Caki2 (cell line): ENCODE measurements around the gene DENR. TPM values are rescaled to one million over a fixed set of nuclear protein-coding genes. Genes with fewer than 3 reads are reported as not detected.
A peak's percentile ranks its signal among the peaks of the same experiment; 100 is the strongest.
"Not testable (repeated sequence)": the region's sequence is repeated elsewhere in the genome, so short reads cannot be mapped to it uniquely, and the experiment has no call there.

Experiments
- DNase-seq: peaks from one replicate; pipeline ENCODE4 v3.0.0-alpha.2; 2015; ENCODE audit warnings: low read depth
- in situ Hi-C: cut with HindIII; loops from 2 replicates; pipeline ENCODE4 v1.10.0; 2016; ENCODE audit warnings: low sequenced_read_pairs, low pct_unique_long_range_greater_than_20kb, mixed read lengths
- total RNA-seq: library from RNA; depleted of rRNA; stranded (reverse); fragments of >200 nt; shearing (Covaris generic); gene quantifications from 2 replicates; pipeline ENCODE4 v1.2.3, GENCODE V29; 2014; ENCODE audit warnings: low replicate concordance

DENR gene
- total RNA-seq, 1 experiment from 2014 or later = 7.3 TPM

- in situ Hi-C loops = no loop called here
Measured at GRCh38 chr12:122732170-122732569, 20.5 kb upstream of the DENR start.

DNA sequence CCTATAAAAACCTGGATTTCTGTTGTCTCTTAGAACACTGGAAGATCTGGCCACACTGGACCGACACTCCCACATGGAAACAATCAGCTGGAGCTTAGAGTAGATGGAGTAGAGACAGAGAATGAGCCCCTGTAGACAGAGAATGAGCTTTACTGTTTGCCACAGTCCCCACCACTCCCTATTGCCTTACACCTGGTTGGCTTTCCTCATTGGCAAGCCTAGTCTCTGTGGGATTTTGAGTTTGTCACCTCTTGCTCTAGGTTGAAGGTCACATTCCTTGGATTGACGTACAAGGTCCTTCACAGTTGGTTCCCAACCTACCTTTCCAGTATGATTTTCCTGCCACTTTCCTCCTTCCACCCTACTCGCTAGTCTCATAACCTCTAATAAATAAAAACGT is 20.0 kb upstream of the DENR start:
- DNase-seq = no peak
- in situ Hi-C loops = no loop called here

More at GRCh38 chr12:122732170-122732569, 20.5 kb upstream of the DENR start:
- DNase-seq = no peak

DNA sequence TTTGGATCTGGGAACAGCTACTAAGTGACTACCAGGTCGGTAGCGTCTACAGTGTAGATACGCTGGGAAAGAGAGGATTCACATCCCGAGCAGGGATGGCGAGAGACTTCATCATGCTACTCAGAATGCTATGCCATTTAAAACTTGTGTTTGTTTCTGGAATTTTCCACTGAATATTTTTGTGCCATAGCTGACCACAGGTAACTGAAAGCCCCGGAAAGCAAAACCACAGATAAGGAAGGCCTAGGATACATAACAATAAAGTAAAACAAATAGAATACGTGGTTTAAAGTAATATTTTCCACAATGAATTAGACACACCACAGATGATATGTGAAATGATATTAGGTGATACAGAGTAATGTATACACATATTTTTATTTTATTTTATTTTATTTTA is 14.1 kb upstream of the DENR start:
- in situ Hi-C loops = no loop called here

DNA sequence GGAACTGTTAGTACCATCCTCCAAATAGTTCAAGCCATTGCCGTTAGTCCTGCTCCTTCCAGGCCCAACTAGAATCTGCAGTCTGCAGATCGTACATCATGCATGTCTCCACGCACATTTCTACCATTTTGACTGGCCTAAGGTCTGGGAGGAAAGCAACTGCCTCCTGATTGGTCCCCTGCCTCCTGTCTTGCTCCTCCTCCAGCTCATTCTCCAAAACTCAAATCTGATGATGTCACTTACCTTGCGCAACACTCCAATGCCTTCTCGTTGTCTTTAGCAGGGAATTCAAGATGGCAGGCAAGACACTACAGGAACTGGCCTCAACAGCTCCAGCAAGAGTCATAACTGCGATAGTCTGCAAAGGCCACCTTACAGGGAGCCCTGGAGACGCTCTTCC is 12.3 kb upstream of the DENR start:
- no peak for DNase-seq
- in situ Hi-C loops = no loop called here

More for the DNA sequence above, 14.1 kb upstream of the DENR start:
- no peak for DNase-seq

DNA sequence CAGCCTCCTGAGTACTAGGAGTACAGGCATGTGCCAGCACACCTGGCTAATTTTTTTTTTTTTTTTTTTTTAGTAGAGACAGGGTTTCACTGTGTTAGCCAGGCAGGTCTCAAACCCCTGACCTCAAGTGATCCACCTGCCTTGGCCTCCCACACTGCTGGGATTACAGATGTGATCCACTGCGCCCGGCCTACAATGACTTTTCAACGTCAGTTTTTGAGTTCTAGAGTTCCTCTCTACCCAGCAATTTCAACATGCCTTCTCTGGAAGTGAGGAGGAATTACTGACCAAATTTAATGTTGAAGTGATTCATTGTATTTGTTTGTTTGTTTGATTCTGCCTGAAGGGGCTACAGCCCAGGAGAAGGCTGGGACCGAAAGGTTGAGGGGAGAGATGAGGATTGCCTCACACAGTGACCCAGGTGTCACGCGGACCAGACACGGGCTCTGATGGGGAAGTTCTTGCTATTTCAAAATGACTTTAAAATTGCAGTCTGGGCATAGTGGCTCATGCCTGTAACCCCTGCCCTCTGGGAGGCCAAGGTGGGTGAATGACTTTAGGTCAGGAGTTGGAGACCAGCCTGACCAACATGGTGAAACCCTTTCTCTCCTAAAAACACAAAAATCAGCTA is 8.6 kb upstream of the DENR start:
- in situ Hi-C loops = no loop called here
- no peak for DNase-seq

- in situ Hi-C loops = no loop called here
- no peak for DNase-seq
Measured at GRCh38 chr12:122747224-122748135, 5.1 kb upstream of the DENR start.

- DNase-seq = no peak
- in situ Hi-C loops = loop anchor here (25.0 kb wide), 1 partner anchor 212 kb away; the partner anchor contains the start of genes KNTC1 and RSRC2
Measured at GRCh38 chr12:122749569-122750332, 2.9 kb upstream of the DENR start.

GRCh38 chr12:122750781-122751515 is 1.7 kb upstream of the DENR start:
- DNase-seq = not testable (repeated sequence)
- in situ Hi-C loops = loop anchor here (25.0 kb wide), 1 partner anchor 214 kb away; the partner anchor contains the start of genes KNTC1 and RSRC2

DNA sequence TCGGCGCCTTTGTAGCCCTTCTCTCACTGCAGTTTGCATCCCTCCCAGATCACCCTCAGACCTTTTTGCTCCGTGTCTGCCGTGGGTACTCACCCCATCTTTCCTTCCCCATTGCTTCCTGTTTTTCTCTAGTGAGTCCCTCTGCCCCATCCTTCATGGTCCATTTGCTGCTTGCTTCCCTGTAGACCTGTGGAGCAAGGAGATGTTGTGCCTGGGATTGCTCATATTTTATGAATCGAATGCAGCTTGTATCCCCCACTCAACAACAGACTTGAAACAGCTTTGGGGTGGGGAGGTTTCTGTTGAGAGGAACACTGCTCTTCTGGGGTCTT is 661 bp downstream of the DENR start:
- no peak for DNase-seq
- in situ Hi-C loops = loop anchor here (25.0 kb wide), 1 partner anchor 216 kb away; the partner anchor contains the start of genes KNTC1 and RSRC2

DNA sequence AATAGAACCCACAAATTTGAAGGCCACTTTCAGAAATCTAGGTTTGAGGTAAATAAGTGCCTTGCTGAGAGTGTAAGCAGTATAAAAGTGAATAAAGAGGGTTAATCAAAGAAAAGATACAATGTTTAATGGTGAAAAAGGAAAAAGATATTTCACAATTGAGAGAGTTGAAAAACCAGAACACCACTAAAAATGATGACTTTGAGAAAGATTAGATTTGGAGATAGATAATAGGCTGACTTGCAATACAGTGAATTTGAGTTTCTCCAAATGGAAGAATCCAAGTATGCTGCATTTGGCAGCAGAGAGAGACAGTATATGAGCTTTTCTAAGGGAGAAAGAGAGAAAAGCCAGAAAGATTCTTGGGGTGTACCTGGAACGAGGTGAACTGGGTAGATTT is 2.2 kb downstream of the DENR start:
- no peak for DNase-seq
- in situ Hi-C loops = loop anchor here (25.0 kb wide), 1 partner anchor 217 kb away; the partner anchor contains the start of genes KNTC1 and RSRC2

DNA sequence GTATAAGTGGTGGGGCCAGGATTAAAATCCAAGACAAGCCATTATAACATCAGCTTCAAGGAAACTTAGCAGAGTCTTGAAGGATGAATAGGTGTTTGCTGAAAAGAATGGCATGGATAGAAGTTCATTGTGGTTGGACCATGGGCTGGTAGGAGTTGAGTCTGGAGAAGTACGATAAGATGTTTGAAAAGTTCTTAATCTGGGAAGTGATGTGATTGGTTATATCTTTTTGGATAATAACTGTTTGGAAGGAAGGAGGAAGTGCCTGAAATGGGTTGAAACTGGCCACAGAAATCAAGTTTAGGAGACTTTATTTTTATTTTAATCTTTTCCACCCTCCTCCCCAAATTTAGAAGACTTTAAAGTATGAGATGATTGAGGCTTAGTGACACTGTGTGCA is 4.9 kb downstream of the DENR start:
- DNase-seq = no peak
- in situ Hi-C loops = loop anchor here (25.0 kb wide), 1 partner anchor 220 kb away; the partner anchor contains the start of genes KNTC1 and RSRC2

DNA sequence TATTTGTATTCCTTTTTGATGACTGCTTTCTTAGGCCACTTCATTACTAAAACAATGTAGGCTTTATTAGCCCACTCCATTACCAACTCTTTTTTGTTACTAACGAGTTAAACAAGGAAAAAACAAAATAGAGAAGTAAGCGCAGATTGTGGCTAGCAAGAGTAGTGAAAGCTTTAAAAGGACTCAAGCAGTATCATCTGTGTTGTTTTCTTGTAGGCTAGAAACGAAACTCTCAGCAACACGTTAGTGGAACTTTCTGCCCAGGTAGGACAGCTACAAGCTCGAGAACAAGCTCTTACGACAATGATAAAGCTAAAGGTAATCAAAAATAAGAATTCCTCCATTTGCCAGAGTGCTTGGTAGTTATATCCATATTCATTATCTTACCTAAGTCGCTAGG is 32.9 kb downstream of the DENR start:
- DNase-seq = no peak
- in situ Hi-C loops = no loop called here

DNA sequence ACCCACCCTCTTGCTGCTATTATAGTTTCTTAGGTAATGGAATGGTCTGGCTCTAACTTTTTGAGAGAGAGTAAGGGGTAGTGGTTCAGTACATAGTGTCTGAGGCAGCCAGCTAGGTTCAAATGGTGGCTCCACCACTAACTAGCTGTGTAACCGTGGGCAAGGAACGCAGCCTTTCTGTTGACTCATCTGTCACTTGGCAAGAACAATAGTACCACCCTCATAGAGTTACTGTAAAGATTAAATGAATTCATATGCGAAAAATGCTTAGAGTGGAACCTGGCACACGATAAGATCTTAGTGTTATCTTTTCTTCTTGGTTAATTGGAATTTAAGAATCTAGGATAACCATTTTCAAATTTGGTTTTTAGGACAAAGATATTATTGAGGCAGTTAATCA is 35.8 kb downstream of the DENR start:
- in situ Hi-C loops = no loop called here
- DNase-seq = no peak

DNA sequence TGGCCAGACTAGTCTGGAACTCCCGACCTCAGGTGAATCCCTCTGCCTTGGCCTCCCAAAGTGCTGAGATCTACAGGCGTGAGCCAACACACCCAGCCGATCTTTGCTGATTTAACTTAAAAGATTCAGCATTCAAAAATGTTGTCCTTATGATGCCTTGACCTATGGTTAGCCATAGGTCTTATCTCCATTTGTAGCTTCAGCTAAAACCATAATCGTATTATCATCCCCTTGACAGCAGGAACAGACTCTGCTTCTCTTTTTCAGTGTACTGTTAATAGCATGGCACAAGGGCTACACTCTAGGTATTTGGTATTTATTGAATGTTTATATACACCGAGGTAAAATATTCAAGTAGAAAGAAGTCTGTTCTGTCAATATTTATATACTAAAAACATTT is 37.0 kb downstream of the DENR start:
- no peak for DNase-seq
- in situ Hi-C loops = no loop called here

DNA sequence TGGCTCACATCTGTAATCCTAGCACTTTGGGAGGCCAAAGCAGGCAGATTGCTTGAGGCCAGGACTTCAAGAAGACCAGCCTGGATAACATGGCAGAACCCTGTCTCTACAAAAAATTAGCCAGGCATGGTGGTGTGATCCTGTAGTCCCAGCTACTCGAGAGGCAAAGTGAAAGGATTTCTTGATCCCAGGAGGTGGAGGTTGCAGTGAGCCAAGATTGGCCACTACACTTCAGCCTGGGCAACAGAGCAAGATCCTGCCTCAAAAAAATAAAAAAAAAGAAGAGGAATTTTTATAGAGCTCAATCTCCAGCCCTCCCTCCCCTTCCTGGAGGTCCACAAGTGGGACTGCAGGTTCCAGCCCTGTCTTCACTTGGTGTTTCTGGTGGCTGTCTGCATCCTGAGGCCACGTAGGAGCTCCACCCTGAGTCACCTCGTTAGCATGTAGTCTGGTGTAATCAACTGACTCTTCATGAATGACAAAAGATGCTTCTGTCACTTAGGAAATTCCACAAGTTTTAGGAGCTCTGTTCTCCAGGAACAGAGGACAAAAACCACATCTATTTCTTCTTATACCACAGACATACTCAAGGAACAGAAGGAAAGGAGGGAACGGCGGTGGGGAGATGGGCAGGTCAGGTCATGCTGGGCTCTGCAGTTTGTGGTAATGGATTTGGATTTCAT is 37.9 kb downstream of the DENR start:
- DNase-seq = no peak
- in situ Hi-C loops = no loop called here

GRCh38 chr12:122793685-122794106 is 41.1 kb downstream of the DENR start:
- peak; percentile 39 for DNase-seq
- in situ Hi-C loops = no loop called here

- no peak for DNase-seq
- in situ Hi-C loops = no loop called here
Measured at GRCh38 chr12:122795807-122796206, 43.2 kb downstream of the DENR start.
